SU-DHL-6 (cell line): ENCODE data around the gene SLC43A2.

ENCODE experiments used
- H2AFZ ChIP-seq: fragments of 200-600 bp; sonication (generic); 2 replicates; pipeline ENCODE4 v1.6.1; 2014; ENCODE audit warnings: low read depth, mild to moderate bottlenecking, moderate library complexity, mixed read lengths, antibody characterized with exemption, low read length; ENCODE audit not compliant: severe bottlenecking
- H3F3A ChIP-seq: fragments of 200-600 bp; shearing (Covaris generic); 2 replicates; pipeline ENCODE4 v1.6.0; 2016; ENCODE audit warnings: antibody characterized with exemption, mild to moderate bottlenecking; ENCODE audit not compliant: insufficient read depth
- H3K27ac ChIP-seq: fragments of 200-600 bp; sonication (generic); 2 replicates; pipeline ENCODE4 v1.5.1; 2016; ENCODE audit warnings: low read depth, mild to moderate bottlenecking, low read length, moderate library complexity, mixed read lengths
- H3K27me3 ChIP-seq: fragments of 200-600 bp; sonication (generic), shearing (Covaris generic); 2 replicates; pipeline ENCODE4 v1.6.0; 2014; ENCODE audit warnings: mild to moderate bottlenecking, low read length
- H3K36me3 ChIP-seq: fragments of 200-600 bp; sonication (generic); 2 replicates; pipeline ENCODE4 v1.6.1; 2014; ENCODE audit warnings: mild to moderate bottlenecking, low read length, mixed read lengths
- H3K4me2 ChIP-seq: fragments of 300-600, 200-600 bp; shearing (Covaris generic), sonication (generic); 2 replicates; pipeline ENCODE4 v1.6.0; 2014; ENCODE audit warnings: low read length, low read depth, mild to moderate bottlenecking; ENCODE audit not compliant: poor library complexity, severe bottlenecking
- H3K4me3 ChIP-seq: fragments of 200-600 bp; sonication (generic); 2 replicates; pipeline ENCODE4 v1.5.1; 2014; ENCODE audit warnings: antibody characterized with exemption, low read length, mild to moderate bottlenecking, mixed read lengths; ENCODE audit not compliant: insufficient read depth, poor library complexity, severe bottlenecking
- H3K79me2 ChIP-seq: fragments of 200-600 bp; sonication (generic); 2 replicates; pipeline ENCODE4 v1.6.1; 2014; ENCODE audit warnings: mild to moderate bottlenecking, low read length, moderate library complexity; ENCODE audit not compliant: insufficient read depth
- H3K9ac ChIP-seq: fragments of 200-600 bp; sonication (generic); 2 replicates; pipeline ENCODE4 v1.7.0; 2014; ENCODE audit warnings: mild to moderate bottlenecking, low read length
- H3K9me2 ChIP-seq: fragments of 200-600 bp; sonication (generic); replicated peaks from 2 replicates; pipeline ENCODE4 v1.6.1; 2014; ENCODE audit warnings: low read length; ENCODE audit not compliant: insufficient read depth
- H3K9me3 ChIP-seq: fragments of 200-600 bp; sonication (generic); 2 replicates; pipeline ENCODE4 v1.6.1; 2014; ENCODE audit warnings: low read length, mixed read lengths; ENCODE audit not compliant: insufficient read depth
- H4K20me1 ChIP-seq: fragments of 200-600 bp; sonication (generic); 2 replicates; pipeline ENCODE4 v1.6.1; 2014; ENCODE audit warnings: low read depth, mild to moderate bottlenecking, antibody characterized with exemption, low read length, moderate library complexity, mixed read lengths
- CTCF ChIP-seq: fragments of 200-600 bp; sonication (generic); IDR thresholded peaks from one replicate; pipeline ENCODE4 v1.5.1; 2017; ENCODE audit warnings: antibody characterized with exemption, mild to moderate bottlenecking, low read length, moderate library complexity; ENCODE audit not compliant: insufficient read depth, poor library complexity, severe bottlenecking
- EZH2phosphoT487 ChIP-seq: fragments of 200-600 bp; sonication (generic), shearing (Covaris generic); conservative IDR thresholded peaks from 2 replicates; pipeline ENCODE4 v1.6.1; 2018; ENCODE audit warnings: mild to moderate bottlenecking, antibody characterized with exemption, low read length, moderate library complexity, mixed read lengths

The SLC43A2 gene

GRCh38 chr17:1617620-1618174 lies 10.9 kb downstream of the SLC43A2 start:
- Histone ChIP-seq H3K9ac (no peak overlapping the region), H2AFZ (no peak overlapping the region), H3K27me3 (no peaks in the 10 kb centered on the region)

GRCh38 chr17:1616101-1616500 lies 12.5 kb downstream of the SLC43A2 start:
- no peaks in the 10 kb centered on the region for H3K9me2 ChIP-seq
- H3F3A ChIP-seq: no peaks in the 10 kb centered on the region
- H3K9ac ChIP-seq: no peak overlapping the region
- H3K4me3 ChIP-seq: no peak overlapping the region
- H3K79me2 ChIP-seq: no peaks in the 10 kb centered on the region
- H2AFZ ChIP-seq: no peak overlapping the region
- no peaks in the 10 kb centered on the region for H3K27me3 ChIP-seq
- H4K20me1 ChIP-seq: no peaks in the 10 kb centered on the region
- no peak overlapping the region for H3K4me2 ChIP-seq
- H3K36me3 ChIP-seq: no peaks in the 10 kb centered on the region
- H3K9me3 ChIP-seq: no peaks in the 10 kb centered on the region
- TF ChIP-seq EZH2phosphoT487 (no peak), CTCF (no peak)
- no peak overlapping the region for H3K27ac ChIP-seq

More at GRCh38 chr17:1617620-1618174, 10.9 kb downstream of the SLC43A2 start:
- Histone ChIP-seq H3F3A (no peaks in the 10 kb centered on the region), H3K9me3 (no peaks in the 10 kb centered on the region), H4K20me1 (no peaks in the 10 kb centered on the region), H3K4me3 (no peak overlapping the region), H3K9me2 (no peaks in the 10 kb centered on the region), H3K27ac (no peak overlapping the region), H3K79me2 (no peaks in the 10 kb centered on the region), H3K4me2 (no peak overlapping the region), H3K36me3 (no peaks in the 10 kb centered on the region)
- TF ChIP-seq CTCF (no peak), EZH2phosphoT487 (no peak)

- TF ChIP-seq CTCF (no peak), EZH2phosphoT487 (no peak)
- Histone ChIP-seq H3K4me2 (no peak overlapping the region), H3K36me3 (0 out of 2 replicates have a peak, but pooled peaks cover 3% of the 10 kb centered on the region), H2AFZ (no peak overlapping the region), H3K9me2 (no peaks in the 10 kb centered on the region), H3K27me3 (no peaks in the 10 kb centered on the region), H3K9me3 (no peaks in the 10 kb centered on the region), H3F3A (no peaks in the 10 kb centered on the region), H3K79me2 (no peaks in the 10 kb centered on the region), H4K20me1 (no peaks in the 10 kb centered on the region), H3K9ac (no peak overlapping the region), H3K4me3 (no peak overlapping the region), H3K27ac (no peak overlapping the region)
These were observed 16.2 kb downstream of the SLC43A2 start for GRCh38 chr17:1612400-1612799.
